ENCODE measurements around the gene TMEM214. TPM values are rescaled to one million over a fixed set of nuclear protein-coding genes. Genes with fewer than 3 reads are reported as not detected.

TMEM214 gene
- total RNA-seq, 2 donors from 2014 or later: 52.7 to 63.7 TPM

DNA sequence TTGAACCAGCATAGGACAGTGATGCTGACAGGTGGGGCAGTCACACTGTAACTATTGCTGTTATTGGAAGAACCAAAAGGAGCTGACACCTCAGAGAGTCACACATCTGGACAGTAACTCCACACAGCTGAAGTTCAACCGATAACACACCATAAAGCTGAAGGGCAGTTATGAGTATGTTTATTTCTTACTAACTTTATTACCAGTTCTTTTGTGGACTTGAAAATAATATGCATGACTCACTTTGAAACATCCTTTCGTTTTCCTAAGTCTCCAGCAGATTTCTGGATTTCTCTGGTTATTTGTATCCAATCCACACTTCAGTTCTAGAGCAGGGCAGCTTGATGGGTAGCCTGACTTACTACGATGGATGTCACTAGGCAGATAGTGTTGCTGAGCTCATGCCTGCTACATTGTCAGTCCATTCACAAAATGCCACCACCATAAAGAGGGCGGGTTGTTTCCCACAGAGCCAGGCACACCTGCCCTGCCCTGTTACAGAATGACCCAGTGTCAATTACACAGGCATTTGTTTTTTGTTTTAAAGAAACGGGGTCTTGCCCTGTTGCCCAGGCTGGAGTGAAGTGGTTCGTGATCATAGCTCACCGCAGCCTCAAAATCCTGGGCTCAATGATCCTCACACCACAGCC, 10.3 kb downstream of the TMEM214 start:
- H3K9ac ChIP-seq (ENCODE audit: extremely low read depth, low read length, poor library complexity, severe bottlenecking): no peak overlapping the region
- Mint-ChIP-seq H3K9me3 (no peaks in the 10 kb centered on the region), H3K4me1 (no peaks in the 10 kb centered on the region), H3K4me3 (no peak overlapping the region), H3K27me3 (ENCODE audit: insufficient read depth) (no peaks in the 10 kb centered on the region), H3K36me3 (ENCODE audit: low read depth) (peaks cover 37% of the 10 kb centered on the region), H3K27ac (no peak overlapping the region)
- TF ChIP-seq, protein P1, sequence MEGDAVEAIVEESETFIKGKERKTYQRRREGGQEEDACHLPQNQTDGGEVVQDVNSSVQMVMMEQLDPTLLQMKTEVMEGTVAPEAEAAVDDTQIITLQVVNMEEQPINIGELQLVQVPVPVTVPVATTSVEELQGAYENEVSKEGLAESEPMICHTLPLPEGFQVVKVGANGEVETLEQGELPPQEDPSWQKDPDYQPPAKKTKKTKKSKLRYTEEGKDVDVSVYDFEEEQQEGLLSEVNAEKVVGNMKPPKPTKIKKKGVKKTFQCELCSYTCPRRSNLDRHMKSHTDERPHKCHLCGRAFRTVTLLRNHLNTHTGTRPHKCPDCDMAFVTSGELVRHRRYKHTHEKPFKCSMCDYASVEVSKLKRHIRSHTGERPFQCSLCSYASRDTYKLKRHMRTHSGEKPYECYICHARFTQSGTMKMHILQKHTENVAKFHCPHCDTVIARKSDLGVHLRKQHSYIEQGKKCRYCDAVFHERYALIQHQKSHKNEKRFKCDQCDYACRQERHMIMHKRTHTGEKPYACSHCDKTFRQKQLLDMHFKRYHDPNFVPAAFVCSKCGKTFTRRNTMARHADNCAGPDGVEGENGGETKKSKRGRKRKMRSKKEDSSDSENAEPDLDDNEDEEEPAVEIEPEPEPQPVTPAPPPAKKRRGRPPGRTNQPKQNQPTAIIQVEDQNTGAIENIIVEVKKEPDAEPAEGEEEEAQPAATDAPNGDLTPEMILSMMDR (conservative IDR thresholded peaks at IDR 0.05): no peak
- H3K36me3 ChIP-seq (ENCODE audit: control insufficient read depth, insufficient read depth, low read length): peaks cover 34% of the 10 kb centered on the region
- H3K27me3 ChIP-seq (ENCODE audit: control insufficient read depth, insufficient read depth, low read length, poor library complexity, severe bottlenecking): no peaks in the 10 kb centered on the region
- WGBS, 2 experiments (ENCODE audit: insufficient coverage in 1 of 2, insufficient read length in 1 of 2): 93 to 95% methylated on average over 7 of the region's 7 CpGs
- no peak overlapping the region for H3K27ac ChIP-seq (ENCODE audit: low read depth, low read length)
- DNase-seq: no peak
- H3K4me1 ChIP-seq (ENCODE audit: control insufficient read depth, insufficient read depth, low read length): no peaks in the 10 kb centered on the region
- no peak overlapping the region for H3K4me3 ChIP-seq (ENCODE audit: low read length)
- H3K9me3 ChIP-seq (ENCODE audit: control insufficient read depth, low read length): no peaks in the 10 kb centered on the region

DNA sequence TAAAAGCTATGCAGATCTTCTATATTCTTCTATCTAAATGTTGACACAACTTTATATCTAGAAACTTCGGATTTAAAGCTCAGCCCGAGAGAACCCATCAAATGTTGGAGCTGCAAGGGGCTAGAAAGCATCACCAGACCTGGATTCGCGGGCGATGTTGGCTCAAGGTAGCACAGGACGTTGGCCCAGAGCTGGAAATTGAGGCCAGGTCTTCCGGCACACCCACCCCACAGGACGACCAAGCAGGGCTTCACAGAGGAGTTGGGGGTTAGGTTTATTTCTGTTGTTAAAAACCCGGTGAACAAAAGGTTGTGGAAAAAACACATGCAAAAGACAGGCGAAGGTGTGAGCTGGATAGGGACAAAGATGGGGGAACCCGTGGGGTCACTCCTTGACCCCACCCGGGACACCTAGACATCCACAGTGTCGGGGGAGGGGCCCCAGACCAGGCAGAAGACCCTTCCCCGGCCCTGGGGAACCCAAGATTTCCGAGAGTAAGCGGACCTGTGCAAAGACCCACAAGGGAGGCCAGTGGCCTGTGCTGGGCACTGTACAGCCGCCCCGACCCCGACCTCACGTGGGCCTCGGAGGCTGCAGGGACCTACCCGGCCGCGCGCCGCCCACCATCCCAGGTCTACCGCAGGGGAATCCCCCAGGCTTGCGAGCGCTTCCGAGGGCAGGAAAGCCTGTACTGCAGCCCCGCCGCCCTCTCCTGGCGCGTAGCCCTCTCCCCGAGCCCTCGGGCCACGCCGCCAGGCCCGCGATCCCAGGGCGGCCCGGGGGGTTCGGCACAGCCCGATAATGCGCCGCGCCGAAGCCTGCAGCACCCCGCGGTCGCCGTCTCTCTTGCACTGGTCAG, 16.9 kb downstream of the TMEM214 start:
- peaks cover 8% of the 10 kb centered on the region for H3K36me3 ChIP-seq (ENCODE audit: control insufficient read depth, insufficient read depth, low read length)
- peaks cover 24% of the 10 kb centered on the region for H3K4me1 Mint-ChIP-seq
- no peaks in the 10 kb centered on the region for H3K27me3 Mint-ChIP-seq (ENCODE audit: insufficient read depth)
- peak overlapping the region; percentile 49 for H3K9ac ChIP-seq (ENCODE audit: extremely low read depth, low read length, poor library complexity, severe bottlenecking)
- TF ChIP-seq, protein P1 (conservative IDR thresholded peaks at IDR 0.05): no peak
- H3K27ac Mint-ChIP-seq: peak overlapping the region; percentile 96
- no peaks in the 10 kb centered on the region for H3K27me3 ChIP-seq (ENCODE audit: control insufficient read depth, insufficient read depth, low read length, poor library complexity, severe bottlenecking)
- DNase-seq: peak; percentile 52
- peak overlapping the region; percentile 90 for H3K4me3 Mint-ChIP-seq
- WGBS, 2 experiments (ENCODE audit: insufficient coverage in 1 of 2, insufficient read length in 1 of 2): 9 to 14% methylated on average over 29 to 52 of the region's 52 CpGs
- peaks cover 14% of the 10 kb centered on the region for H3K36me3 Mint-ChIP-seq (ENCODE audit: low read depth)
- peaks cover 11% of the 10 kb centered on the region for H3K4me1 ChIP-seq (ENCODE audit: control insufficient read depth, insufficient read depth, low read length)
- no peaks in the 10 kb centered on the region for H3K9me3 ChIP-seq (ENCODE audit: control insufficient read depth, low read length)
- no peak overlapping the region for H3K27ac ChIP-seq (ENCODE audit: low read depth, low read length)
- peaks cover 2% of the 10 kb centered on the region for H3K9me3 Mint-ChIP-seq
- H3K4me3 ChIP-seq (ENCODE audit: low read length): peak overlapping the region; percentile 96

DNA sequence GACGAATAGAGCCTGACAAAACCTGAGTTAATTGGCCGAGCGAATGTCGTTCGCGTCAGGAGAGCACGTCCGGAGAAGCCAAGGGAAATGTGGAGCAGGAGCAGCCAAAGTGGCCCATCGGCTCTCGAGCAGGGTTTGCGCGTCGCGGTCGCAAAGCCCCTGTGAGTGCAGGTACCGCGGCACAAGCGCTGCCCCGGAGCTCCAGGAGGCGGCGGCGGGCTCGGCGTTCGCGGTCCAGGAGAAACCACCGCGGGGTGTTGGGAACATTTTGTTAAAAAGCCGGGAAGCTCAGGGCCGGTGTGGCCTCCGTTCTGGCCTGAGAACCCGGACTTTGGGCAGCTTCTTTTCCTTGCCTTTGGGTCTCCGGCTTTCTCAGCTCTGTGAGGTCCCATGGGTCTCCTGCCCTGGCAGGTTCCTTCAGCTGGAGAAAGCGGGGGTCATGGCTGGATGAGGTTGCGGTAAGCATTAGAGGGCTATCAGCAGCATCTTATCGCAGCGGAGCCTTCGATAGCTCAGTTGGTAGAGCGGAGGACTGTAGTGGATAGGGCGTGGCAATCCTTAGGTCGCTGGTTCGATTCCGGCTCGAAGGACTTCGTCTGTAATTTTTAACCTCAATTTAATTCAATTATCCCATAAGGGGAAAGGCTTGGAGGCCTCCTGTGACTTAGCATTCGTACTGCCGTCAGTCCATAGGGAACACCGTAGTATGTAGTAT, 17.7 kb downstream of the TMEM214 start:
- no peaks in the 10 kb centered on the region for H3K27me3 ChIP-seq (ENCODE audit: control insufficient read depth, insufficient read depth, low read length, poor library complexity, severe bottlenecking)
- TF ChIP-seq, protein P1 (conservative IDR thresholded peaks at IDR 0.05): peak; percentile 66
- H3K36me3 ChIP-seq (ENCODE audit: control insufficient read depth, insufficient read depth, low read length): peaks cover 16% of the 10 kb centered on the region
- Mint-ChIP-seq H3K4me1 (peaks cover 24% of the 10 kb centered on the region), H3K27ac (peak overlapping the region; percentile 96), H3K27me3 (ENCODE audit: insufficient read depth) (no peaks in the 10 kb centered on the region), H3K9me3 (peaks cover 2% of the 10 kb centered on the region), H3K4me3 (peak overlapping the region; percentile 90), H3K36me3 (ENCODE audit: low read depth) (peaks cover 21% of the 10 kb centered on the region)
- peak; percentile 99 for DNase-seq
- peak overlapping the region; percentile 49 for H3K9ac ChIP-seq (ENCODE audit: extremely low read depth, low read length, poor library complexity, severe bottlenecking)
- H3K9me3 ChIP-seq (ENCODE audit: control insufficient read depth, low read length): no peaks in the 10 kb centered on the region
- peak overlapping the region; percentile 91 for H3K27ac ChIP-seq (ENCODE audit: low read depth, low read length)
- peak overlapping the region; percentile 96 for H3K4me3 ChIP-seq (ENCODE audit: low read length)
- H3K4me1 ChIP-seq (ENCODE audit: control insufficient read depth, insufficient read depth, low read length): peaks cover 11% of the 10 kb centered on the region
- WGBS, 2 experiments (ENCODE audit: insufficient coverage in 1 of 2, insufficient read length in 1 of 2): 0 to 1% methylated on average over 22 to 48 of the region's 48 CpGs

Measured in endodermal cell (in vitro differentiated cells).